ENCODE data around the gene LIME1. TPM values are rescaled to one million over a fixed set of nuclear protein-coding genes. Genes with fewer than 3 reads are reported as not detected.

The LIME1 gene
- total and polyA plus RNA-seq, 2 of the 8 experiments (the other 6 are each of a cell fraction or from before 2014, with no cell fraction given): 4.5 to 5.9 TPM

DNA sequence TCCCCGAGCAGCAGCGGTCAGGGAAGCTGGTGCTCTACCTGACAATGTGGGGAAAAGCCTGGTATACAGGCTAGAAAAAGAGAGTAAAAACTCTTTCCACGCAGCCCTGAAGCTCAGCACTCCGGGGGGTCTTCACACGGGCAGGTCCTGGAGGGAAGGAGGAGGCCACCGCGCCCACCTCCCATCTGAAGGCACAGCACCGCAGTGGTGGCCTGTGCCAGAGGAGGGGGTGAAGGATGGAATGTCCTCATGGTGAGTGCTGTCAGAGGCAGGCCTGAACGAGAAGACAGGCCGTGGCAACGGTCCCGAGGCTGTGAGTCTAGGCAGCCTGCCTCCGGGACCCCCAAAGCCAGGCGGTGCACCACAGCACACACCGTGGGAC is 9.0 kb downstream of the LIME1 start (continued):
- TF ChIP-seq, protein P1, sequence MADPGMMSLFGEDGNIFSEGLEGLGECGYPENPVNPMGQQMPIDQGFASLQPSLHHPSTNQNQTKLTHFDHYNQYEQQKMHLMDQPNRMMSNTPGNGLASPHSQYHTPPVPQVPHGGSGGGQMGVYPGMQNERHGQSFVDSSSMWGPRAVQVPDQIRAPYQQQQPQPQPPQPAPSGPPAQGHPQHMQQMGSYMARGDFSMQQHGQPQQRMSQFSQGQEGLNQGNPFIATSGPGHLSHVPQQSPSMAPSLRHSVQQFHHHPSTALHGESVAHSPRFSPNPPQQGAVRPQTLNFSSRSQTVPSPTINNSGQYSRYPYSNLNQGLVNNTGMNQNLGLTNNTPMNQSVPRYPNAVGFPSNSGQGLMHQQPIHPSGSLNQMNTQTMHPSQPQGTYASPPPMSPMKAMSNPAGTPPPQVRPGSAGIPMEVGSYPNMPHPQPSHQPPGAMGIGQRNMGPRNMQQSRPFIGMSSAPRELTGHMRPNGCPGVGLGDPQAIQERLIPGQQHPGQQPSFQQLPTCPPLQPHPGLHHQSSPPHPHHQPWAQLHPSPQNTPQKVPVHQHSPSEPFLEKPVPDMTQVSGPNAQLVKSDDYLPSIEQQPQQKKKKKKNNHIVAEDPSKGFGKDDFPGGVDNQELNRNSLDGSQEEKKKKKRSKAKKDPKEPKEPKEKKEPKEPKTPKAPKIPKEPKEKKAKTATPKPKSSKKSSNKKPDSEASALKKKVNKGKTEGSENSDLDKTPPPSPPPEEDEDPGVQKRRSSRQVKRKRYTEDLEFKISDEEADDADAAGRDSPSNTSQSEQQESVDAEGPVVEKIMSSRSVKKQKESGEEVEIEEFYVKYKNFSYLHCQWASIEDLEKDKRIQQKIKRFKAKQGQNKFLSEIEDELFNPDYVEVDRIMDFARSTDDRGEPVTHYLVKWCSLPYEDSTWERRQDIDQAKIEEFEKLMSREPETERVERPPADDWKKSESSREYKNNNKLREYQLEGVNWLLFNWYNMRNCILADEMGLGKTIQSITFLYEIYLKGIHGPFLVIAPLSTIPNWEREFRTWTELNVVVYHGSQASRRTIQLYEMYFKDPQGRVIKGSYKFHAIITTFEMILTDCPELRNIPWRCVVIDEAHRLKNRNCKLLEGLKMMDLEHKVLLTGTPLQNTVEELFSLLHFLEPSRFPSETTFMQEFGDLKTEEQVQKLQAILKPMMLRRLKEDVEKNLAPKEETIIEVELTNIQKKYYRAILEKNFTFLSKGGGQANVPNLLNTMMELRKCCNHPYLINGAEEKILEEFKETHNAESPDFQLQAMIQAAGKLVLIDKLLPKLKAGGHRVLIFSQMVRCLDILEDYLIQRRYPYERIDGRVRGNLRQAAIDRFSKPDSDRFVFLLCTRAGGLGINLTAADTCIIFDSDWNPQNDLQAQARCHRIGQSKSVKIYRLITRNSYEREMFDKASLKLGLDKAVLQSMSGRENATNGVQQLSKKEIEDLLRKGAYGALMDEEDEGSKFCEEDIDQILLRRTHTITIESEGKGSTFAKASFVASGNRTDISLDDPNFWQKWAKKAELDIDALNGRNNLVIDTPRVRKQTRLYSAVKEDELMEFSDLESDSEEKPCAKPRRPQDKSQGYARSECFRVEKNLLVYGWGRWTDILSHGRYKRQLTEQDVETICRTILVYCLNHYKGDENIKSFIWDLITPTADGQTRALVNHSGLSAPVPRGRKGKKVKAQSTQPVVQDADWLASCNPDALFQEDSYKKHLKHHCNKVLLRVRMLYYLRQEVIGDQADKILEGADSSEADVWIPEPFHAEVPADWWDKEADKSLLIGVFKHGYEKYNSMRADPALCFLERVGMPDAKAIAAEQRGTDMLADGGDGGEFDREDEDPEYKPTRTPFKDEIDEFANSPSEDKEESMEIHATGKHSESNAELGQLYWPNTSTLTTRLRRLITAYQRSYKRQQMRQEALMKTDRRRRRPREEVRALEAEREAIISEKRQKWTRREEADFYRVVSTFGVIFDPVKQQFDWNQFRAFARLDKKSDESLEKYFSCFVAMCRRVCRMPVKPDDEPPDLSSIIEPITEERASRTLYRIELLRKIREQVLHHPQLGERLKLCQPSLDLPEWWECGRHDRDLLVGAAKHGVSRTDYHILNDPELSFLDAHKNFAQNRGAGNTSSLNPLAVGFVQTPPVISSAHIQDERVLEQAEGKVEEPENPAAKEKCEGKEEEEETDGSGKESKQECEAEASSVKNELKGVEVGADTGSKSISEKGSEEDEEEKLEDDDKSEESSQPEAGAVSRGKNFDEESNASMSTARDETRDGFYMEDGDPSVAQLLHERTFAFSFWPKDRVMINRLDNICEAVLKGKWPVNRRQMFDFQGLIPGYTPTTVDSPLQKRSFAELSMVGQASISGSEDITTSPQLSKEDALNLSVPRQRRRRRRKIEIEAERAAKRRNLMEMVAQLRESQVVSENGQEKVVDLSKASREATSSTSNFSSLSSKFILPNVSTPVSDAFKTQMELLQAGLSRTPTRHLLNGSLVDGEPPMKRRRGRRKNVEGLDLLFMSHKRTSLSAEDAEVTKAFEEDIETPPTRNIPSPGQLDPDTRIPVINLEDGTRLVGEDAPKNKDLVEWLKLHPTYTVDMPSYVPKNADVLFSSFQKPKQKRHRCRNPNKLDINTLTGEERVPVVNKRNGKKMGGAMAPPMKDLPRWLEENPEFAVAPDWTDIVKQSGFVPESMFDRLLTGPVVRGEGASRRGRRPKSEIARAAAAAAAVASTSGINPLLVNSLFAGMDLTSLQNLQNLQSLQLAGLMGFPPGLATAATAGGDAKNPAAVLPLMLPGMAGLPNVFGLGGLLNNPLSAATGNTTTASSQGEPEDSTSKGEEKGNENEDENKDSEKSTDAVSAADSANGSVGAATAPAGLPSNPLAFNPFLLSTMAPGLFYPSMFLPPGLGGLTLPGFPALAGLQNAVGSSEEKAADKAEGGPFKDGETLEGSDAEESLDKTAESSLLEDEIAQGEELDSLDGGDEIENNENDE (IDR thresholded peaks at IDR 0.05; ENCODE audit: insufficient replicate concordance, low read length): no peak
- TF ChIP-seq SP4 (IDR thresholded peaks at IDR 0.05; ENCODE audit: low read length) (no peak), KDM5A (IDR thresholded peaks at IDR 0.05; ENCODE audit: low read length) (no peak), SIX5 (IDR thresholded peaks at IDR 0.05; ENCODE audit: low read depth, low read length) (no peak), RNF2 (IDR thresholded peaks at IDR 0.05; ENCODE audit: borderline replicate concordance, low read depth, low read length, missing control alignments, poor library complexity, severe bottlenecking) (no peak), NANOG (IDR thresholded peaks at IDR 0.05; ENCODE audit: insufficient read depth, low read depth, low read length, poor library complexity, severe bottlenecking) (no peak), RBBP5 (IDR thresholded peaks at IDR 0.05; ENCODE audit: borderline replicate concordance, low read depth, low read length) (no peak)
